HepG2 (cell line): Measurements from ENCODE around the gene PRDX5. TPM values are rescaled to one million over a fixed set of nuclear protein-coding genes. Genes with fewer than 3 reads are reported as not detected.
A peak's percentile ranks its signal among the peaks of the same experiment; 100 is the strongest.

Experiments used
- ARID4A ChIP-seq: sonication (generic); formaldehyde crosslinking; IDR thresholded peaks from 2 replicates; pipeline ENCODE4 v1.5.0; 2020; ENCODE audit warnings: mild to moderate bottlenecking, missing genetic modification reagents, borderline replicate concordance
- CBFB ChIP-seq: sonication (generic); formaldehyde crosslinking; IDR thresholded peaks from 2 replicates; pipeline ENCODE4 v1.4.0; 2020; ENCODE audit warnings: missing genetic modification reagents
- CBX5 ChIP-seq: sonication (generic); formaldehyde crosslinking; IDR thresholded peaks from 2 replicates; pipeline ENCODE4 v1.4.0; 2020; ENCODE audit warnings: missing genetic modification reagents, borderline replicate concordance
- CTCF ChIP-seq: sonication (generic); formaldehyde crosslinking; IDR thresholded peaks from 2 replicates; pipeline ENCODE4 v1.5.0; 2020; ENCODE audit warnings: mild to moderate bottlenecking, missing genetic modification reagents, moderate library complexity
- DRAP1 ChIP-seq: IDR thresholded peaks from 2 replicates; pipeline ENCODE4 v1.6.1; 2016; ENCODE audit warnings: missing genetic modification reagents, missing compliant biosample characterization
- FOSL2 ChIP-seq: sonication (generic); formaldehyde crosslinking; IDR thresholded peaks from 2 replicates; pipeline ENCODE4 v1.4.0; 2020; ENCODE audit warnings: missing genetic modification reagents
- HOXA5 ChIP-seq: sonication (generic); formaldehyde crosslinking; IDR thresholded peaks from 2 replicates; pipeline ENCODE4 v1.4.0; 2020; ENCODE audit warnings: missing genetic modification reagents
- NCOA1 ChIP-seq: sonication (generic); formaldehyde crosslinking; IDR thresholded peaks from 2 replicates; pipeline ENCODE4 v1.9.0; 2021; ENCODE audit warnings: missing genetic modification reagents
- NFKBIZ ChIP-seq: IDR thresholded peaks from 2 replicates; pipeline ENCODE4 v1.6.1; 2018; ENCODE audit warnings: missing genetic modification reagents, missing compliant biosample characterization
- NKX3-1 ChIP-seq: sonication (generic); formaldehyde crosslinking; IDR thresholded peaks from 2 replicates; pipeline ENCODE4 v1.5.0; 2020; ENCODE audit warnings: missing genetic modification reagents
- NR2F6 ChIP-seq, 2 experiments: IDR thresholded peaks; 2 replicates each; pipeline ENCODE4 v1.6.1; 2016; ENCODE audit warnings: antibody characterized with exemption in 1 of 2, mild to moderate bottlenecking in 1 of 2
- REST ChIP-seq, 2 experiments: IDR thresholded peaks; 2 replicates each; pipeline ENCODE4 v1.6.1; 2011 to 2012; ENCODE audit warnings: low read length in 2 of 2, borderline replicate concordance in 1 of 2, low read depth in 1 of 2, mild to moderate bottlenecking in 1 of 2, moderate library complexity in 1 of 2
- SNAI1 ChIP-seq: sonication (generic); formaldehyde crosslinking; IDR thresholded peaks from 2 replicates; pipeline ENCODE4 v1.5.0; 2020; ENCODE audit warnings: mild to moderate bottlenecking, missing genetic modification reagents, borderline replicate concordance
- XRCC5 ChIP-seq: fragments of 200-400 bp; formaldehyde crosslinking; optimal IDR thresholded peaks from 2 replicates; pipeline ENCODE3; 2017; ENCODE audit warnings: mild to moderate bottlenecking, low read length
- ZBTB14 ChIP-seq: sonication (generic); formaldehyde crosslinking; IDR thresholded peaks from 2 replicates; pipeline ENCODE4 v1.4.0; 2020; ENCODE audit warnings: missing genetic modification reagents
- ZFP36L1 ChIP-seq: sonication (generic); formaldehyde crosslinking; IDR thresholded peaks from 2 replicates; pipeline ENCODE4 v1.8.0; 2022; ENCODE audit warnings: mild to moderate bottlenecking, missing genetic modification reagents, moderate library complexity
- ZNF263 ChIP-seq: sonication (generic); formaldehyde crosslinking; IDR thresholded peaks from 2 replicates; pipeline ENCODE4 v1.4.0; 2020; ENCODE audit warnings: missing genetic modification reagents
- ZNF44 ChIP-seq: sonication (generic); formaldehyde crosslinking; IDR thresholded peaks from 2 replicates; pipeline ENCODE4 v1.5.1; 2020; ENCODE audit warnings: mild to moderate bottlenecking, missing genetic modification reagents
- polyA plus RNA-seq, 8 experiments: library from polyadenylated mRNA; depleted of rRNA in 3 of 8; stranded (reverse) in 7 of 8; unstranded in 1 of 8; fragments of >200 nt; fragmentation: Illumina TruSeq in 4 of 8; extraction: Trizol in 4 of 8; gene quantifications; 2 replicates each; pipeline versions ENCODE4 v1.2.1 to v1.2.3, GENCODE V29; 2011 to 2016; ENCODE audit warnings: low read depth in 4 of 8, missing spikeins in 1 of 8, mixed read lengths in 1 of 8; ENCODE audit not compliant: insufficient read depth in 1 of 8
- total RNA-seq, 5 experiments: library from RNA; depleted of rRNA; stranded (reverse); fragments of >200 nt; fragmentation: Illumina TruSeq; extraction: Trizol; gene quantifications; 2 replicates each; pipeline ENCODE4 v1.2.3, GENCODE V29; 2016; ENCODE audit warnings: low read depth in 1 of 5

Gene PRDX5
- total and polyA plus RNA-seq, 2 of the 13 experiments (the other 11 are each of a cell fraction or from before 2014, with no cell fraction given) = 215 to 311 TPM

- TF ChIP-seq CTCF (CRISPR knock-in tag) = peak; percentile 71
- TF ChIP-seq CBFB (CRISPR knock-in tag) = no peak
- no peak for TF ChIP-seq ZFP36L1
- no peak for TF ChIP-seq SNAI1
- no peak for TF ChIP-seq NR2F6 (IDR thresholded peaks at IDR 0.05)
- no peak for TF ChIP-seq NR2F6 (CRISPR knock-in tag; IDR thresholded peaks at IDR 0.05)
- no peak for TF ChIP-seq NKX3-1
- TF ChIP-seq CBX5 (CRISPR knock-in tag) = no peak
- TF ChIP-seq DRAP1 (CRISPR knock-in tag) = no peak
- TF ChIP-seq NFKBIZ (CRISPR knock-in tag) = no peak
- no peak for TF ChIP-seq REST (IDR thresholded peaks at IDR 0.05; ENCODE audit: borderline replicate concordance in 1 of 2, low read depth in 1 of 2, low read length in 2 of 2)
- no peak for TF ChIP-seq NCOA1 (CRISPR knock-in tag)
- TF ChIP-seq ZNF44 (CRISPR knock-in tag) = no peak
- TF ChIP-seq FOSL2 (CRISPR knock-in tag) = no peak
- TF ChIP-seq ARID4A (CRISPR knock-in tag) = no peak
- no peak for TF ChIP-seq HOXA5
- no peak for TF ChIP-seq ZBTB14 (CRISPR knock-in tag)
- TF ChIP-seq XRCC5 = peak; percentile 21
- TF ChIP-seq ZNF263 = no peak
Observed at GRCh38 chr11:64356498-64357411, 38.8 kb downstream of the PRDX5 start (continued).
